ENCODE data around the gene CDCA7L.

CDCA7L gene

GRCh38 chr7:21959387-21959776 lies 13.7 kb upstream of the CDCA7L start:
- Mint-ChIP-seq H3K36me3 (no peaks in the 10 kb centered on the region), H3K27ac (no peak overlapping the region), H3K27me3 (no peaks in the 10 kb centered on the region), H3K4me3 (no peak overlapping the region), H3K9me3 (no peaks in the 10 kb centered on the region), H3K4me1 (peaks cover 12% of the 10 kb centered on the region)
- DNase-seq (ENCODE audit: low spot score in 2 of 2) (no peak), ATAC-seq (ENCODE audit: low read depth) (no peak)

DNA sequence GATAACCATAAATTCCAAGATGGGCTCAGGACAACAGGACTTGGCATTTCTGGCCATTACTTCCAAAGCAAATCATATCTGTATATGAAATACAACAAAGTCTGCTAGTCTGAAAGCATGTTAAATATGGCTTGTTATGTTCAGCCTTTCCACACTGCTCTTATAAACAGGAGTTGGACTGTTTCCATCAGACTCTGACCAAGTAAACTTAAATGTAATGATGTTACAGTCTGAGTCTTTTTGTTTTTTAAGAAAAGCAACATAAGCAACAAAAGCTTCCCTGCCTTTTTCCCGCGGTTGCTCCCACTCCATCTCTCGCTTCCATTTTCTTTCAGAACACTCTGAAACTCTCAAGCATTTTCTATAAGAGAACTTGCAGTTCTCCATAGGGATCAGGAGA lies 8.1 kb upstream of the CDCA7L start:
- Mint-ChIP-seq H3K27ac (no peak overlapping the region), H3K4me3 (no peak overlapping the region), H3K9me3 (no peaks in the 10 kb centered on the region), H3K36me3 (no peaks in the 10 kb centered on the region), H3K4me1 (peaks cover 2% of the 10 kb centered on the region), H3K27me3 (no peaks in the 10 kb centered on the region)
- DNase-seq (ENCODE audit: low spot score in 2 of 2) (no peak), ATAC-seq (ENCODE audit: low read depth) (no peak)

- ATAC-seq (ENCODE audit: low read depth): no peak
- H3K9me3 Mint-ChIP-seq: no peaks in the 10 kb centered on the region
- peak overlapping the region; percentile 5 for H3K27ac Mint-ChIP-seq
- H3K36me3 Mint-ChIP-seq: no peaks in the 10 kb centered on the region
- DNase-seq (ENCODE audit: low spot score in 2 of 2): no peak
- H3K4me1 Mint-ChIP-seq: peaks cover 19% of the 10 kb centered on the region
- no peaks in the 10 kb centered on the region for H3K27me3 Mint-ChIP-seq
- H3K4me3 Mint-ChIP-seq: no peak overlapping the region
Observed at GRCh38 chr7:21948887-21949540, 3.3 kb upstream of the CDCA7L start.

GRCh38 chr7:21948364-21948763 lies 2.7 kb upstream of the CDCA7L start:
- no peak for DNase-seq (ENCODE audit: low spot score in 2 of 2)
- H3K27me3 Mint-ChIP-seq: no peaks in the 10 kb centered on the region
- no peaks in the 10 kb centered on the region for H3K9me3 Mint-ChIP-seq
- H3K27ac Mint-ChIP-seq: no peak overlapping the region
- no peaks in the 10 kb centered on the region for H3K36me3 Mint-ChIP-seq
- peaks cover 20% of the 10 kb centered on the region for H3K4me1 Mint-ChIP-seq
- no peak overlapping the region for H3K4me3 Mint-ChIP-seq
- ATAC-seq (ENCODE audit: low read depth): no peak

- no peaks in the 10 kb centered on the region for H3K36me3 Mint-ChIP-seq
- H3K9me3 Mint-ChIP-seq: no peaks in the 10 kb centered on the region
- DNase-seq (ENCODE audit: low spot score in 2 of 2) (no peak), ATAC-seq (ENCODE audit: low read depth) (no peak)
- no peak overlapping the region for H3K4me3 Mint-ChIP-seq
- peaks cover 24% of the 10 kb centered on the region for H3K4me1 Mint-ChIP-seq
- no peak overlapping the region for H3K27ac Mint-ChIP-seq
- no peaks in the 10 kb centered on the region for H3K27me3 Mint-ChIP-seq
Observed at GRCh38 chr7:21947946-21948345, 2.2 kb upstream of the CDCA7L start.

DNA sequence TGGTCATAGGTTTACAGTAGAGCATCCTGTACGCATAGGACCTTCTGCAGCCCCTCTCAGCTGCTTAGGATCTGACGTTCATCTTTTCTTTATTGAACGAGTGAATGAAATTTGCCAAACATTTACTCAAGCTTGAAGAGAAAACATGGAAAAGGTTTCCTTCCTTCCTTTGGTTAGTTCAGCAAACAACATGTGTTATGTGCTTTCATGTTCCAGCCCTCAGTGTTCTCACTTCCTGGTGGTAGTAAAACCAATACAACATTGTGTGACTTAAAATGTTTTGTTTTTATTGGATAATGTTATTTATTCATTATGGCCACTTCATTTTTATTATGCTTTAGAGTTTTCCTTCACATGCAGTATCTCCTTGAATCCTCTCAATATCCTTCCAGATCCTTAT lies 1.4 kb upstream of the CDCA7L start:
- no peak for DNase-seq (ENCODE audit: low spot score in 2 of 2)
- H3K27ac Mint-ChIP-seq: peak overlapping the region; percentile 35
- ATAC-seq (ENCODE audit: low read depth): no peak
- H3K9me3 Mint-ChIP-seq: no peaks in the 10 kb centered on the region
- no peaks in the 10 kb centered on the region for H3K36me3 Mint-ChIP-seq
- H3K4me3 Mint-ChIP-seq: no peak overlapping the region
- peaks cover 29% of the 10 kb centered on the region for H3K4me1 Mint-ChIP-seq
- H3K27me3 Mint-ChIP-seq: no peaks in the 10 kb centered on the region

- no peak for DNase-seq (ENCODE audit: low spot score in 2 of 2)
- Mint-ChIP-seq H3K4me1 (peaks cover 35% of the 10 kb centered on the region), H3K4me3 (peak overlapping the region; percentile 95), H3K27me3 (no peaks in the 10 kb centered on the region), H3K9me3 (no peaks in the 10 kb centered on the region), H3K36me3 (no peaks in the 10 kb centered on the region), H3K27ac (peak overlapping the region; percentile 97)
- no peak for ATAC-seq (ENCODE audit: low read depth)
Observed at GRCh38 chr7:21946222-21946709, 567 bp upstream of the CDCA7L start.

- no peaks in the 10 kb centered on the region for H3K36me3 Mint-ChIP-seq
- peak overlapping the region; percentile 97 for H3K27ac Mint-ChIP-seq
- peak overlapping the region; percentile 95 for H3K4me3 Mint-ChIP-seq
- no peaks in the 10 kb centered on the region for H3K27me3 Mint-ChIP-seq
- ATAC-seq (ENCODE audit: low read depth): peak; percentile 14
- no peaks in the 10 kb centered on the region for H3K9me3 Mint-ChIP-seq
- DNase-seq (ENCODE audit: low spot score in 2 of 2): peak in 1 of 2 donors; percentile 54
- H3K4me1 Mint-ChIP-seq: peaks cover 46% of the 10 kb centered on the region
Observed at GRCh38 chr7:21944616-21945453, 864 bp downstream of the CDCA7L start.

DNA sequence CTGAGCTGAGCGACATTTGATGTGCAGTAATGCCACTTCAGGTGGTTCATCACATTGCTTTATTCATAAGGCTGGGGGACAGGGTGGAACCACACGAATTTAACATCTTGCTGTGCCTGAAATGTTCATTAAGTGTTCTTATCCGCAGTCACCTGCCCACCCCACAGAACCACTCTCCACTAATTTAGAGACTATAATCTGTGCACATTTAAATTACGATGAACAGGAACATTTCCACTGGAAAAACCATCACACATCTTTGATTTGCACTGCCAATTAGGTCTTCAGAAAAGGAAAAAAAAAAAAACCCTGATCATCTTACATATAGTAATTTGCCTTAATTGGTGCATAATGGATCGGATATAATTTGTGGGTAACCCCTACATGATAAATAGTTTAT lies 2.3 kb downstream of the CDCA7L start:
- ATAC-seq (ENCODE audit: low read depth) (no peak), DNase-seq (ENCODE audit: low spot score in 2 of 2) (no peak)
- Mint-ChIP-seq H3K4me3 (peak overlapping the region; percentile 30), H3K4me1 (peaks cover 50% of the 10 kb centered on the region), H3K9me3 (no peaks in the 10 kb centered on the region), H3K27me3 (no peaks in the 10 kb centered on the region), H3K27ac (peak overlapping the region; percentile 60), H3K36me3 (no peaks in the 10 kb centered on the region)

- peaks cover 52% of the 10 kb centered on the region for H3K4me1 Mint-ChIP-seq
- peaks cover 2% of the 10 kb centered on the region for H3K36me3 Mint-ChIP-seq
- H3K9me3 Mint-ChIP-seq: no peaks in the 10 kb centered on the region
- ATAC-seq (ENCODE audit: low read depth) (no peak), DNase-seq (ENCODE audit: low spot score in 2 of 2) (no peak)
- H3K4me3 Mint-ChIP-seq: peak overlapping the region; percentile 30
- H3K27me3 Mint-ChIP-seq: no peaks in the 10 kb centered on the region
- peak overlapping the region; percentile 60 for H3K27ac Mint-ChIP-seq
Observed at GRCh38 chr7:21942955-21943354, 2.7 kb downstream of the CDCA7L start.

DNA sequence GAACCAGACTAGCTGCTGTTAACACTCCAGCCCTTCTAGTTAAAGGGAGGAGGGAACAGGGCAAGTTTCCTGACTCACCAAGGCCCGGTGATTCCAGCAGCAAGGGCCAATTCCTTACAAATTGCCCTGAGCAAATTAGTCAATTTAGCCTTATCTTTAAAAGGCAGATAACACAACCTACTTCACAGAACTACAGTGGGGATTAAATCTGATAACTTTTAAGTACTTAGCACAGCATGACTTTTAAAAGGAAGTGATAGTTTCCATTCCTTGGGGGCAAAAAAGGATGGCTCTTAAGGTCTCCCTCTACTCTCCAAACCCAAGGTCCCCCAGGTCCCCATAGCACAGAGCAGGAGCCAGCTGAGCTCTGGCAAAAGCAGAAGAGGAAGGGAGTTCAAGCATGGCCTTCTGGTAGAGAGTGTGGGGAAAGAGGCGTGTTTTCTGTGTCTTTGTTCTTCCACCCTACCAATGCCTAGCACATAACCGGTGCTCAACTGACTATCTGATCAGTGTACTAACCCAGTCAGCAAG lies 4.0 kb downstream of the CDCA7L start:
- H3K4me1 Mint-ChIP-seq: peaks cover 47% of the 10 kb centered on the region
- peak; percentile 18 to 25 for DNase-seq (ENCODE audit: low spot score in 2 of 2)

DNA sequence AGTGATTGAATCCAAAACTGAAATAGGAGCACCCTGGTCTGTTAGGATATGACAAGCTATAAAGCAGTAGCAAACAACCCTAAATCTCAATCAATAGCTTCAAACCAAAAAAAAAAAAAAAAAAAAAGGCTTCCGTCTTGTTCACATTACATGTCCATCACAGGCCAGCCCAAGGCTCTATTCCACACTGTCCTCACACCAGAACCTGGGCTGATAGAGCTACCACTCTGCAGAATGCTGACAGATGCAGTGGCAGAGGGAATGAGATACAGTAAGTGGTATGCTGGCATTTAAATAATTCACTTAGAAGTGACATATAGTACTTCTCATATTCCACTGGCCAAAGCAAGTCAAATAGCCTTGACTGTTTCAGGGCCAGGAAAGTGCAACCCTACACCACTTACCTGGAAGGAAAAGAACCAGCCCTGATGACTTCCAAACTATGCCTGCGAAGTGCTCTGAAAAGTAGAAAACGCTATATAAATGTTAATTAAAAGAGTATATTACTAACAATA lies 5.8 kb downstream of the CDCA7L start:
- no peak for DNase-seq (ENCODE audit: low spot score in 2 of 2)
- peaks cover 15% of the 10 kb centered on the region for H3K36me3 Mint-ChIP-seq
- ATAC-seq (ENCODE audit: low read depth): no peak
- H3K4me1 Mint-ChIP-seq: peaks cover 51% of the 10 kb centered on the region
- peak overlapping the region; percentile 53 for H3K27ac Mint-ChIP-seq
- H3K9me3 Mint-ChIP-seq: peaks cover 2% of the 10 kb centered on the region
- no peaks in the 10 kb centered on the region for H3K27me3 Mint-ChIP-seq
- H3K4me3 Mint-ChIP-seq: no peak overlapping the region

More for the DNA sequence above, 4.0 kb downstream of the CDCA7L start:
- Mint-ChIP-seq H3K9me3 (no peaks in the 10 kb centered on the region), H3K27me3 (no peaks in the 10 kb centered on the region), H3K27ac (peak overlapping the region; percentile 51), H3K36me3 (peaks cover 8% of the 10 kb centered on the region), H3K4me3 (peak overlapping the region; percentile 35)
- ATAC-seq (ENCODE audit: low read depth): peak; percentile 26

- H3K9me3 Mint-ChIP-seq: peaks cover 4% of the 10 kb centered on the region
- H3K4me1 Mint-ChIP-seq: peaks cover 54% of the 10 kb centered on the region
- ATAC-seq (ENCODE audit: low read depth): peak; percentile 67
- no peak for DNase-seq (ENCODE audit: low spot score in 2 of 2)
- no peaks in the 10 kb centered on the region for H3K27me3 Mint-ChIP-seq
- H3K36me3 Mint-ChIP-seq: peaks cover 20% of the 10 kb centered on the region
- H3K27ac Mint-ChIP-seq: peak overlapping the region; percentile 53
- H3K4me3 Mint-ChIP-seq: peak overlapping the region; percentile 11
Observed at GRCh38 chr7:21939136-21939857, 6.4 kb downstream of the CDCA7L start.
